CD14-positive monocyte (primary cell): ENCODE data around the gene SIDT2. TPM values are rescaled to one million over a fixed set of nuclear protein-coding genes. Genes with fewer than 3 reads are reported as not detected.

Experiments
- DNase-seq, 3 donors: peaks; one replicate each; pipeline ENCODE4 v3.0.0-alpha.2; 2011 to 2022
- H2AFZ ChIP-seq: 2 replicates; pipeline ENCODE4 v1.6.0; 2012; ENCODE audit warnings: mild to moderate bottlenecking, low read depth, low read length, inconsistent platforms; ENCODE audit not compliant: insufficient read depth, poor library complexity, severe bottlenecking
- H3K27ac ChIP-seq, 2 donors: 1 replicate in 1 of 2; 2 replicates in 1 of 2; pipeline ENCODE4 v1.5.1; 2012 to 2013; ENCODE audit warnings: low read length in 2 of 2, control low read depth in 1 of 2, inconsistent platforms in 1 of 2, low read depth in 1 of 2, mild to moderate bottlenecking in 1 of 2
- H3K27me3 ChIP-seq, 2 donors: one replicate each; pipeline versions ENCODE4 v1.6.0 to v1.6.1; 2011 to 2013; ENCODE audit warnings: low read length in 2 of 2; ENCODE audit not compliant: control insufficient read depth in 2 of 2, insufficient read depth in 2 of 2
- H3K36me3 ChIP-seq, 2 donors: replicated peaks in 1 of 2; 1 replicate in 1 of 2; 2 replicates in 1 of 2; pipeline versions ENCODE4 v1.5.1 to v1.6.1; 2012 to 2013; ENCODE audit warnings: low read length in 2 of 2, control low read depth in 1 of 2, inconsistent platforms in 1 of 2, mild to moderate bottlenecking in 1 of 2; ENCODE audit not compliant: insufficient read depth in 2 of 2, control insufficient read depth in 1 of 2
- H3K4me1 ChIP-seq, 2 donors: 1 replicate in 1 of 2; 2 replicates in 1 of 2; pipeline versions ENCODE4 v1.5.1 to v1.6.1; 2012 to 2013; ENCODE audit warnings: low read length in 2 of 2, control low read depth in 1 of 2, inconsistent platforms in 1 of 2, mild to moderate bottlenecking in 1 of 2, moderate library complexity in 1 of 2; ENCODE audit not compliant: insufficient read depth in 2 of 2, control insufficient read depth in 1 of 2
- H3K4me2 ChIP-seq: replicated peaks from 2 replicates; pipeline ENCODE3; 2012; ENCODE audit warnings: low read length, moderate library complexity, mild to moderate bottlenecking; ENCODE audit not compliant: poor library complexity, severe bottlenecking; ENCODE audit errors: extremely low read depth
- H3K4me3 ChIP-seq, 3 experiments: fragments of 200-600 bp in 1 of 3; sonication (generic) in 1 of 3; replicated peaks in 1 of 3; 1 replicate in 2 of 3; 2 replicates in 1 of 3; pipeline ENCODE4 v1.5.1; 2011 to 2013; ENCODE audit warnings: low read length in 3 of 3, mild to moderate bottlenecking in 3 of 3, control low read depth in 2 of 3, low read depth in 2 of 3, inconsistent platforms in 1 of 3, moderate library complexity in 1 of 3
- H3K79me2 ChIP-seq: 2 replicates; pipeline ENCODE4 v1.6.0; 2012; ENCODE audit warnings: mild to moderate bottlenecking, control low read depth, inconsistent platforms, low read length, moderate library complexity; ENCODE audit not compliant: insufficient read depth
- H3K9ac ChIP-seq: 2 replicates; pipeline ENCODE4 v1.6.0; 2017; ENCODE audit warnings: low read length, mild to moderate bottlenecking; ENCODE audit not compliant: insufficient read depth, poor library complexity, severe bottlenecking
- H3K9me3 ChIP-seq, 2 donors: replicated peaks in 1 of 2; 1 replicate in 1 of 2; 2 replicates in 1 of 2; pipeline versions ENCODE4 v1.5.1 to v1.6.1; 2012 to 2013; ENCODE audit warnings: low read length in 2 of 2, control low read depth in 1 of 2; ENCODE audit not compliant: control insufficient read depth in 1 of 2, insufficient read depth in 1 of 2
- H4K20me1 ChIP-seq: 2 replicates; pipeline ENCODE4 v1.6.0; 2012; ENCODE audit warnings: mild to moderate bottlenecking, low read length, control low read depth, moderate library complexity; ENCODE audit not compliant: insufficient read depth
- H3K27ac Mint-ChIP-seq, 7 donors: one replicate each; pipeline ENCODE4 v1.8.0; 2020; ENCODE audit warnings: mild to moderate bottlenecking in 7 of 7, mixed read lengths in 7 of 7, moderate library complexity in 6 of 7, inconsistent platforms in 2 of 7
- H3K27me3 Mint-ChIP-seq, 3 donors: one replicate each; pipeline ENCODE4 v1.8.0; 2021 to 2022; ENCODE audit warnings: low read depth in 3 of 3, mild to moderate bottlenecking in 3 of 3, mixed read lengths in 3 of 3, moderate library complexity in 3 of 3, inconsistent platforms in 1 of 3
- H3K36me3 Mint-ChIP-seq, 2 donors: one replicate each; pipeline ENCODE4 v1.8.0; 2020; ENCODE audit warnings: mixed read lengths in 2 of 2, inconsistent platforms in 1 of 2, mild to moderate bottlenecking in 1 of 2
- H3K4me1 Mint-ChIP-seq: one replicate; pipeline ENCODE4 v1.8.0; 2020; ENCODE audit warnings: mild to moderate bottlenecking, mixed read lengths
- H3K4me3 Mint-ChIP-seq, 2 donors: one replicate each; pipeline ENCODE4 v1.8.0; 2020; ENCODE audit warnings: mild to moderate bottlenecking in 2 of 2, mixed read lengths in 2 of 2, moderate library complexity in 1 of 2
- H3K9me3 Mint-ChIP-seq, 7 donors: one replicate each; pipeline ENCODE4 v1.8.0; 2020 to 2022; ENCODE audit warnings: mixed read lengths in 7 of 7, mild to moderate bottlenecking in 6 of 7, moderate library complexity in 6 of 7, inconsistent platforms in 2 of 7
- CTCF ChIP-seq: fragments of 200-600 bp; IDR thresholded peaks from one replicate; pipeline ENCODE4 v1.8.0; 2022; ENCODE audit warnings: antibody characterized with exemption, mild to moderate bottlenecking
- WGBS: methylation state at CpG from one replicate; pipeline ENCODE4 v1.1.5; 2013; ENCODE audit warnings: missing lambda C conversion rate; ENCODE audit not compliant: insufficient coverage; 5-methylcytosine and 5-hydroxymethylcytosine counted together
- intact Hi-C, 2 donors: fragments of 100-400 bp; cut with micrococcal nuclease; formaldehyde crosslinking; loops; one replicate each; pipeline versions ENCODE4 v1.15.0 to v1.15.1; 2023
- polyA plus RNA-seq, 3 donors: library from polyadenylated mRNA; depleted of rRNA in 1 of 3; unstranded in 2 of 3; stranded (reverse) in 1 of 3; fragments of 300-500 nt in 2 of 3; fragments of >200 nt in 1 of 3; fragmentation: Illumina TruSeq in 2 of 3; gene quantifications; 1 replicate in 2 of 3; 2 replicates in 1 of 3; pipeline ENCODE4 v1.2.3, GENCODE V29; 2012 to 2021

SIDT2 gene
- polyA plus RNA-seq, 3 donors: 21.8 to 177 (median 41.8) TPM

- peaks cover 46 to 60% of the 10 kb centered on the region in 2 donors for H3K36me3 ChIP-seq
- no peak overlapping the region for H3K27ac ChIP-seq
- intact Hi-C loops: no loop called here
- no peaks in the 10 kb centered on the region for H3K4me1 ChIP-seq
- H3K9me3 ChIP-seq: no peaks in the 10 kb centered on the region
- Mint-ChIP-seq H3K36me3 (peaks cover 46 to 61% of the 10 kb centered on the region in 2 donors), H3K27ac (no peak overlapping the region), H3K4me3 (no peak overlapping the region), H3K9me3 (peaks cover 0 to 3% (median 0%) of the 10 kb centered on the region in 7 donors), H3K27me3 (no peaks in the 10 kb centered on the region), H3K4me1 (peaks cover 7% of the 10 kb centered on the region)
- no peak overlapping the region for H3K4me2 ChIP-seq
- peaks cover 8% of the 10 kb centered on the region for H3K79me2 ChIP-seq
- no peak for TF ChIP-seq CTCF
- no peak overlapping the region for H3K4me3 ChIP-seq
- no peak for DNase-seq
- no peaks in the 10 kb centered on the region for H3K27me3 ChIP-seq
- no peak overlapping the region for H2AFZ ChIP-seq
- 100% methylated on average over 2 of the region's 2 CpGs for WGBS
- H4K20me1 ChIP-seq: peaks cover 43% of the 10 kb centered on the region
- H3K9ac ChIP-seq: no peak overlapping the region
These were observed 7.5 kb upstream of the SIDT2 start for GRCh38 chr11:117171007-117171403.

GRCh38 chr11:117171404-117172061, 7.0 kb upstream of the SIDT2 start:
- peaks cover 6% of the 10 kb centered on the region for H3K79me2 ChIP-seq
- no peak for DNase-seq
- intact Hi-C loops: no loop called here
- no peaks in the 10 kb centered on the region for H3K4me1 ChIP-seq
- Mint-ChIP-seq H3K36me3 (peaks cover 41 to 56% of the 10 kb centered on the region in 2 donors), H3K9me3 (peaks cover 0 to 3% (median 0%) of the 10 kb centered on the region in 7 donors), H3K4me3 (no peak overlapping the region), H3K4me1 (peaks cover 7% of the 10 kb centered on the region), H3K27me3 (no peaks in the 10 kb centered on the region), H3K27ac (peak overlapping the region in 6 of 7 donors; percentile 59 to 83 (median 62))
- H4K20me1 ChIP-seq: peaks cover 38% of the 10 kb centered on the region
- no peaks in the 10 kb centered on the region for H3K9me3 ChIP-seq
- H3K27ac ChIP-seq: no peak overlapping the region
- no peak overlapping the region for H3K4me3 ChIP-seq
- H3K36me3 ChIP-seq: peaks cover 41 to 55% of the 10 kb centered on the region in 2 donors
- no peak overlapping the region for H3K4me2 ChIP-seq
- H2AFZ ChIP-seq: no peak overlapping the region
- H3K9ac ChIP-seq: no peak overlapping the region
- no peak for TF ChIP-seq CTCF
- 91% methylated on average over 7 of the region's 14 CpGs for WGBS
- no peaks in the 10 kb centered on the region for H3K27me3 ChIP-seq
